Stomach (tissue), 4 donors: Measurements from ENCODE around the gene NRP2.

ENCODE experiments used
- CTCF ChIP-seq, 7 experiments: fragments of 450-650 bp in 4 of 7; fragments of 200-600 bp in 3 of 7; sonication (generic) in 3 of 7; IDR thresholded peaks; one replicate each; pipeline ENCODE4 v1.5.1; 2016 to 2019; ENCODE audit warnings: antibody characterized with exemption in 7 of 7, control low read depth in 2 of 7, mild to moderate bottlenecking in 1 of 7
- EP300 ChIP-seq: sonication (generic); formaldehyde crosslinking; IDR thresholded peaks from one replicate; pipeline ENCODE4 v1.6.1; 2017; ENCODE audit warnings: antibody characterized with exemption
- POLR2A ChIP-seq, 4 donors: fragments of 450-650 bp; IDR thresholded peaks; one replicate each; pipeline ENCODE4 v1.6.1; 2016; ENCODE audit warnings: antibody characterized with exemption in 4 of 4, control low read depth in 2 of 4, mild to moderate bottlenecking in 1 of 4, moderate library complexity in 1 of 4

GRCh38 chr2:205658572-205658971 is 23.7 kb upstream of the NRP2 start:
- TF ChIP-seq CTCF (IDR thresholded peaks at IDR 0.05), result no peak
- TF ChIP-seq POLR2A (IDR thresholded peaks at IDR 0.05), result no peak
- TF ChIP-seq EP300, result no peak
